ENCODE results near the gene MED16.
A peak's percentile ranks its signal among the peaks of the same experiment; 100 is the strongest.

Gene MED16

DNA sequence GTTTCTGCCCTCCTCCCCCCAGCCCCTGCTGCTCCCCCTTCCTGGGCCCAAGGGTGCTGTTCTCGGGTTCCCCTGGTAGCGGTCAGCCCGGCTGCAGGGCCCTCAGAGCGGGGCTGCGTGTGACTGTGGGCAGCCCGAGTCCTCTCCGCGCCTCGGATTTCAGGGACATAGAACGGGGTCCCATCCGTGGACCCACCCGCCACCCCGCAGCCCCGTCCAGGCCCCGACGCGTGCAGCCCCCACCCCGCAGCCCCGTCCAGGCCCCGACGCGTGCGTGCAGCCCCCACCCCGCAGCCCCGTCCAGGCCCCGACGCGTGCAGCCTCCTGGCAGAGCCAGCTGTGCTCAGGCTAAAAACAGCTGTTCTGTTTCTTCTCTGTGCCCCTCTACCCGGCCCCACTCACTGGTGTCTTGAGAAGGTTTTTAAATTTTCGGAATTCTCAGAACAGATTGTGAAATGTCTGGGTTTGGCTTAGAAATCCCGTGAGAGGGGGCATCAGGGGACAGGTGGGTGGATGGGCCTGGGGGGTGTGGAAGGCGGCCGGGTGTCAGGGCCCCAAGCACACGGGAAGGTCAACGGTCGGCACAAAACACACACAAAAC lies 57.7 kb downstream of the MED16 start:
- Histone ChIP-seq H3K27me3 (peaks cover 12 to 35% (median 23%) of the 10 kb centered on the region in 11 experiments; a peak in 21 of 22 replicates), H3K4me2 (no peak overlapping the region), H3K27ac (no peak overlapping the region), H3K4me3 (no peak overlapping the region), H3K36me3 (no peaks in the 10 kb centered on the region), H4K20me1 (peaks cover 0 to 6% (median 0%) of the 10 kb centered on the region in 11 experiments; a peak in 3 of 22 replicates), H3K9ac (no peak overlapping the region), H3K9me3 (replicated peaks in 1 of 11) (no peaks in the 10 kb centered on the region), H3K4me1 (peaks cover 12 to 47% (median 29%) of the 10 kb centered on the region in 10 experiments)
- TF ChIP-seq Cebpa-rat (IDR thresholded peaks at IDR 0.05): no peak

DNA sequence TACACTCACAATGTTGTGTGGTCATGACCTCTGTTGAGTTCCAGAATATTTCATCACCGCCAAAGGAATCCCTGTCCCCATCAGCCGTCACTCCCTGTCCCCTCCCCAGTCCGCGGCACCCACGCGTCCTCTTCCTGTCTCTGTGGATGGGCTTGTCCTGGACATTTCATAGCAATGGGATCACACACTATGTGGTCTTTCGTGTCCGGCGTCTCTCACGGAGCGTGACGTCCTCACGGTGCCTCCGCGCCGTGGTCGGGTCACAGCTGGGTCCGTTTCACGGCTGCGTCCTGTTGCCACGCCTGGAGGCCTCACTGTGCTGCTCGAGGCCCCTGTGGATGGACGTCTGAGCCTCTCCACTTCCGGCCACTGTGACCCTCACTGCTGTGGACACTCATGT lies 58.8 kb downstream of the MED16 start:
- peaks cover 0 to 6% (median 0%) of the 10 kb centered on the region in 11 experiments; a peak in 3 of 22 replicates for H4K20me1 ChIP-seq
- no peaks in the 10 kb centered on the region for H3K36me3 ChIP-seq
- TF ChIP-seq Cebpa-rat (IDR thresholded peaks at IDR 0.05): no peak
- no peaks in the 10 kb centered on the region for H3K9me3 ChIP-seq (replicated peaks in 1 of 11)
- H3K4me3 ChIP-seq: no peak overlapping the region
- peaks cover 6 to 50% (median 28%) of the 10 kb centered on the region in 10 experiments for H3K4me1 ChIP-seq
- no peak overlapping the region for H3K4me2 ChIP-seq
- peaks cover 12 to 46% (median 25%) of the 10 kb centered on the region in 11 experiments; a peak in 21 of 22 replicates for H3K27me3 ChIP-seq
- no peak overlapping the region for H3K27ac ChIP-seq
- H3K9ac ChIP-seq: no peak overlapping the region

DNA sequence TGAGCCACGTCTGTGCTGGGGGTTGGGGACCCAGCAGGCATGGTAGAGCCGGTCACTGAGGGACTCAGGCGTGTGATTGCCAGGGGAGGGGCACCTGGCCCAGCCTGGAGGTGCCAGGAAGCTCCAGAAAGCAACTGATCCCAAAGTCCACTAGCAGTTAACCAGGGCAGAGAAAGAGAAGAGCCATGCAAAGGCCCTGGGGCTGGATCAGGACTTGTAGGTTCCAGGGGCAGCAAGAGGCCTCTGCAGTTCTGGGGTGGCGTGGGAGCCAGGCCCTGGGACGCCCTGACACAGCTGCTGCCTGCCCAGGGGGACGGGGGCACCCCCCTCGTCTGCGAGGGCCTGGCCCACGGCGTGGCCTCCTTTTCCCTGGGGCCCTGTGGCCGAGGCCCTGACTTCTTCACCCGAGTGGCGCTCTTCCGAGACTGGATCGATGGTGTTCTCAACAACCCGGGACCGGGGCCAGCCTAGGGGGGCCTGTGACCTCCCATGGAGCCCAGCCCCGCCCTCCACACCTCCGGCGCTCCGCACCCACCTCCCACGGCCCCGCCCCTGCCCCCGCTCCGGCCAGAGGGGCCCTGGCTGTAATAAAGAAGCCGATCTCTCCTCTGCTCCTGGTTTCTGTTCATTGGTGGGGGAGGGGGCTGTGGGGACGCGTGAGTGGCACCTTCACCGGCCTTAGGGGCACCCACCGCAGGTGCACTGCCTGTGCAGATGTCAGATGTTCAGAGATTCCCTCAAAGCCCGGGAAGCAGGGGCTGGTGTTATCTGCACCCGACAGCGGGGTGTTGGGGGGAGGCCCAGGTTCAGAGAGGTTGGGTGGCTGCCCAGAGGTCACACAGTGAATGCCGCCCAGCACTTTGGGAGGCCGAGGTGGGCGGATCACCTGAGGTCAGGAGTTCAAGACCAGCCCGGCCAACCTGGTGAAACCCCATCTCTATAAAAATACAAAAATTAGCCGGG lies 61.3 kb downstream of the MED16 start:
- no peak for TF ChIP-seq Cebpa-rat (IDR thresholded peaks at IDR 0.05)
- no peaks in the 10 kb centered on the region for H3K9me3 ChIP-seq (replicated peaks in 1 of 11)
- H3K27ac ChIP-seq: no peak overlapping the region
- H3K4me1 ChIP-seq: peaks cover 12 to 39% (median 31%) of the 10 kb centered on the region in 10 experiments
- H3K4me3 ChIP-seq: no peak overlapping the region
- H3K27me3 ChIP-seq: peaks cover 12 to 42% (median 26%) of the 10 kb centered on the region in 11 experiments; a peak in 21 of 22 replicates
- H3K36me3 ChIP-seq: no peaks in the 10 kb centered on the region
- H3K4me2 ChIP-seq: peak overlapping the region in 6 of 11 experiments; percentile 25 to 84 (median 76); a peak in 7 of 22 replicates
- H3K9ac ChIP-seq: no peak overlapping the region
- H4K20me1 ChIP-seq: peaks cover 0 to 6% (median 0%) of the 10 kb centered on the region in 11 experiments; a peak in 4 of 22 replicates

DNA sequence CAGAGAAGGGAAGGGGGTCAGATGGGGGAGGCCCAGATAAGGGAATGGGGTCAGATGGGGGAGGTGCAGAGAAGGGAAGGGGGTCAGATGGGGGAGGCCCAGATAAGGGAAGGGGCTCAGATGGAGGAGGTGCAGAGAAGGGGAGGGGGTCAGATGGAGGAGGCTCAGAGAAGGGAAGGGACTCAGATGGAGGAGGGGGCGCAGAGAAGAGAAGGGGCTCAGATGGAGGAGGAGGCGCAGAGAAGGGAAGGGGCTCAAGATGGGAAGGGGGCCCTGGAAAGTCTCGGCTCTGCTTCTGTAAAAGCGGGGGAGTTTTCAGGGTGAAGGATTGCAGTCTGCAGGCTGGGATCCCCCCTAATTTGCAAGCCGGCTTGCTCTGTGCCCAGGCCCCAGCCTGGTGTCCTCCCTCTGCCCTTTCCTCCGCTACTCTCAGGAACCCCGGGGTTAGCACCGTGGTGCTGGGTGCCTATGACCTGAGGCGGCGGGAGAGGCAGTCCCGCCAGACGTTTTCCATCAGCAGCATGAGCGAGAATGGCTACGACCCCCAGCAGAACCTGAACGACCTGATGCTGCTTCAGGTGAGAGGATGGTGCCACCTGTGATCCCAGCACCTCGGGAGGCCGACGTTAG lies 63.7 kb downstream of the MED16 start:
- no peak for TF ChIP-seq Cebpa-rat (IDR thresholded peaks at IDR 0.05)
- no peak overlapping the region for H3K9ac ChIP-seq
- peak overlapping the region in 7 of 11 experiments; percentile 69 to 84 (median 80); a peak in 11 of 22 replicates for H3K4me2 ChIP-seq
- peaks cover 18 to 54% (median 32%) of the 10 kb centered on the region in 10 experiments for H3K4me1 ChIP-seq
- no peak overlapping the region for H3K27ac ChIP-seq
- H3K4me3 ChIP-seq: no peak overlapping the region
- peaks cover 28 to 56% (median 33%) of the 10 kb centered on the region in 11 experiments for H3K27me3 ChIP-seq
- no peaks in the 10 kb centered on the region for H3K36me3 ChIP-seq
- no peaks in the 10 kb centered on the region for H3K9me3 ChIP-seq (replicated peaks in 1 of 11)
- H4K20me1 ChIP-seq: peaks cover 0 to 6% (median 0%) of the 10 kb centered on the region in 11 experiments; a peak in 4 of 22 replicates

DNA sequence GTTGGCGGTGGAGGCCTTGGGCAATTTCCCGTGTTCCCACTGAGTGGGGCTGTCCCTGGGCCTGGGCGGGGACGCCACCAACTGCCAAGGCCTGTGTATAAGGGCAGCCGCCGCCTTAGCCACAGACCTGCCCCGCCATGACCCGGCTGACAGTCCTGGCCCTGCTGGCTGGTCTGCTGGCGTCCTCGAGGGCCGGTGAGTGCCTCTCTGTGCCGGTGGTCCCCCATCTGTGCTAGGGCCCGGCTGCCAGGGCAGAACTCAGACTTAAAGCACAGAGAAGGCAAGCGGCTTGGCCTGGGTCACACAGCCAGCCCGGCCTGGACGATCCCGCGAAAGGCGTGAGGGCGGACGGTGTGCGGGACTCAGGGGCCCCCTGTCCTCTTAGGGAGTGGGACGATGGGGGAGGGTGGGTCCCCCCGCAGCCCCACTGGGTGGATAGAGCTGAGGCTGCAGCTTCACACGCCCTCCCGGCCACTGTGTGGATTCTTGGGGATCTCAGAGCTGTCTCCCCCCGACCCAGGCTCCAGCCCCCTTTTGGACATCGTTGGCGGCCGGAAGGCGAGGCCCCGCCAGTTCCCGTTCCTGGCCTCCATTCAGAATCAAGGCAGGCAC lies 65.2 kb downstream of the MED16 start, which contains the start of gene AZU1:
TSS of gene AZU1 (plus strand) at position 128 of the 612 bp plus-strand sequence. CDS start at position 138, 10 bp downstream.
- peaks cover 31 to 67% (median 43%) of the 10 kb centered on the region in 10 experiments for H3K4me1 ChIP-seq
- H4K20me1 ChIP-seq: peaks cover 0 to 16% (median 0%) of the 10 kb centered on the region in 11 experiments; a peak in 4 of 22 replicates
- no peak for TF ChIP-seq Cebpa-rat (IDR thresholded peaks at IDR 0.05)

DNA sequence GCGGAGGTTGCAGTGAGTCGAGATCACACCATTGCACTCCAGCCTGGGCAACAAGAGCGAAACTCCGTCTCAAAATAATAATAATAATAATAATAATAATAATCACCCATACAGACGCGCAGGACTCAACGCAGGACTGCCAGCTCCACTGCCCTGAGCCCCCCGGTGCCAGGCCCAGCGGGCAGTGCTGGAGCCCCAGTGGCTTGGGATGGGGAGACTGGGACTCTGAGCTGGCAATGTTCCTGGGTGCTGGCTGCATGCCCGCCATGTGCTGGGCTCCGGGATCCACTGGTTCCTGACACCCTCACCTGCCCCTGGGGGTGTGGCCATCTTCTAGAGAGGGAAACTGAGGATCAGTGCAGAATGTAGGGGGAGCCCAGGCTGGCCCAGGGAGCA lies 65.7 kb downstream of the MED16 start:
- TF ChIP-seq Cebpa-rat (IDR thresholded peaks at IDR 0.05): no peak
- H3K36me3 ChIP-seq: no peaks in the 10 kb centered on the region
- peaks cover 0 to 16% (median 0%) of the 10 kb centered on the region in 11 experiments; a peak in 4 of 22 replicates for H4K20me1 ChIP-seq
- H3K4me2 ChIP-seq: peak overlapping the region in 5 of 11 experiments; percentile 35 to 60 (median 46); a peak in 9 of 22 replicates
- no peaks in the 10 kb centered on the region for H3K9me3 ChIP-seq (replicated peaks in 1 of 11)
- no peak overlapping the region for H3K4me3 ChIP-seq
- peaks cover 48 to 76% (median 52%) of the 10 kb centered on the region in 11 experiments for H3K27me3 ChIP-seq
- peaks cover 31 to 67% (median 43%) of the 10 kb centered on the region in 10 experiments for H3K4me1 ChIP-seq
- H3K27ac ChIP-seq: no peak overlapping the region
- H3K9ac ChIP-seq: no peak overlapping the region; a peak in 2 of 22 replicates

More for the DNA sequence above, 65.2 kb downstream of the MED16 start, which contains the start of gene AZU1:
- Histone ChIP-seq H3K4me2 (peak within 1 kb of the TSS in 5 of 11 experiments; percentile 35 to 60 (median 46); a peak in 9 of 22 replicates), H3K9ac (peak within 1 kb of the TSS in 1 of 11 experiments; percentile 4; a peak in 2 of 22 replicates), H3K4me3 (no peak within 1 kb of the TSS), H3K36me3 (no peaks in the 10 kb centered on the region), H3K27me3 (peaks cover 43 to 71% (median 47%) of the 10 kb centered on the region in 11 experiments), H3K9me3 (replicated peaks in 1 of 11) (no peaks in the 10 kb centered on the region), H3K27ac (no peak within 1 kb of the TSS)

DNA sequence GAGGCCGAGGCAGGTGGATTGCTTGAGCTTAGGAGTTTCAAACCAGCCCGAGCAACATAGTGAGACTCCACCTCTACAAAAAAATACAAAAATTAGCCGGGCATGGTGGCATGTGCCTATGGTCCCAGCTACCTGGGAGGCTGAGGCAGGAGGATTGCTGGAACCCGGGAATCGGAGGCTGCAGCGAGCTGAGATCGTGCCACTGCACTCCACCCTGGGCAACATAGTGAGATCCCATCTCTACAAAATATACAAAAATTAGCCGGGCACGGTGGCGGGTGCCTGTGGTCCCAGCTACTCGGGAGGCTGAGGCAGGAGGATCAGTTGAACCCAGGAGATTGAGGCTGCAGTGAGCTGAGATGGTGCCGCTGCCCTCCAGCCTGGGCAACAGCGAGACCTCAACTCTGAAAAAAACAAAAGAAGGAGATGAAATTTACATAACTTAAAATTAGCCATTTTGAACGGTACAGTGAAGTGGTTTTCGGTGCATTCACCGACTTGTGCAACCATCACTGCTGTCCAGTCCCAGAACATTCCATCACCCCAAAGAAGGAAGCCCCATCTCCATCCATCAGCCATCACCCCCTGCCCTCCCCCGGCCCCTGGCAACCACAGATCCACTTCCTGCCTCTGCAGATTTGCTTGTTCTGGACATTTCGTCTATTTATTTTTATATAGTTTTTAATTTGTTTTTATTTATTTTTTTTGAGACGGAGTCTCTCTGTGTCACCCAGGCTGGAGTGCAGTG lies 66.9 kb downstream of the MED16 start:
- H3K9ac ChIP-seq: no peak overlapping the region
- TF ChIP-seq Cebpa-rat (IDR thresholded peaks at IDR 0.05): no peak
- peaks cover 31 to 67% (median 37%) of the 10 kb centered on the region in 10 experiments for H3K4me1 ChIP-seq
- H3K27ac ChIP-seq: no peak overlapping the region
- peak overlapping the region in 7 of 11 experiments; percentile 5 to 46 (median 21); a peak in 9 of 22 replicates for H3K4me2 ChIP-seq
- H4K20me1 ChIP-seq: peaks cover 0 to 16% (median 0%) of the 10 kb centered on the region in 11 experiments; a peak in 4 of 22 replicates
- H3K36me3 ChIP-seq: no peaks in the 10 kb centered on the region
- H3K4me3 ChIP-seq: no peak overlapping the region
- no peaks in the 10 kb centered on the region for H3K9me3 ChIP-seq (replicated peaks in 1 of 11)
- peaks cover 43 to 76% (median 58%) of the 10 kb centered on the region in 11 experiments for H3K27me3 ChIP-seq
